Left renal pelvis (tissue), 4 donors: Measurements from ENCODE around the gene ALDH4A1. TPM values are rescaled to one million over a fixed set of nuclear protein-coding genes. Genes with fewer than 3 reads are reported as not detected.

Source experiments
- DNase-seq, 4 donors: peaks; one replicate each; pipeline ENCODE4 v3.0.0-alpha.2; 2013; ENCODE audit warnings: low read depth in 4 of 4, low spot score in 3 of 4
- polyA plus RNA-seq, 4 donors: library from polyadenylated mRNA; unstranded; fragments of 120-200 nt; gene quantifications; one replicate each; pipeline ENCODE4 v1.2.1, GENCODE V29; 2013; ENCODE audit not compliant: insufficient read length in 4 of 4

ALDH4A1 gene, protein sequence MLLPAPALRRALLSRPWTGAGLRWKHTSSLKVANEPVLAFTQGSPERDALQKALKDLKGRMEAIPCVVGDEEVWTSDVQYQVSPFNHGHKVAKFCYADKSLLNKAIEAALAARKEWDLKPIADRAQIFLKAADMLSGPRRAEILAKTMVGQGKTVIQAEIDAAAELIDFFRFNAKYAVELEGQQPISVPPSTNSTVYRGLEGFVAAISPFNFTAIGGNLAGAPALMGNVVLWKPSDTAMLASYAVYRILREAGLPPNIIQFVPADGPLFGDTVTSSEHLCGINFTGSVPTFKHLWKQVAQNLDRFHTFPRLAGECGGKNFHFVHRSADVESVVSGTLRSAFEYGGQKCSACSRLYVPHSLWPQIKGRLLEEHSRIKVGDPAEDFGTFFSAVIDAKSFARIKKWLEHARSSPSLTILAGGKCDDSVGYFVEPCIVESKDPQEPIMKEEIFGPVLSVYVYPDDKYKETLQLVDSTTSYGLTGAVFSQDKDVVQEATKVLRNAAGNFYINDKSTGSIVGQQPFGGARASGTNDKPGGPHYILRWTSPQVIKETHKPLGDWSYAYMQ
- polyA plus RNA-seq, result 10 to 100 TPM; 13.2 to 90.9 (median 57.5) TPM

DNA sequence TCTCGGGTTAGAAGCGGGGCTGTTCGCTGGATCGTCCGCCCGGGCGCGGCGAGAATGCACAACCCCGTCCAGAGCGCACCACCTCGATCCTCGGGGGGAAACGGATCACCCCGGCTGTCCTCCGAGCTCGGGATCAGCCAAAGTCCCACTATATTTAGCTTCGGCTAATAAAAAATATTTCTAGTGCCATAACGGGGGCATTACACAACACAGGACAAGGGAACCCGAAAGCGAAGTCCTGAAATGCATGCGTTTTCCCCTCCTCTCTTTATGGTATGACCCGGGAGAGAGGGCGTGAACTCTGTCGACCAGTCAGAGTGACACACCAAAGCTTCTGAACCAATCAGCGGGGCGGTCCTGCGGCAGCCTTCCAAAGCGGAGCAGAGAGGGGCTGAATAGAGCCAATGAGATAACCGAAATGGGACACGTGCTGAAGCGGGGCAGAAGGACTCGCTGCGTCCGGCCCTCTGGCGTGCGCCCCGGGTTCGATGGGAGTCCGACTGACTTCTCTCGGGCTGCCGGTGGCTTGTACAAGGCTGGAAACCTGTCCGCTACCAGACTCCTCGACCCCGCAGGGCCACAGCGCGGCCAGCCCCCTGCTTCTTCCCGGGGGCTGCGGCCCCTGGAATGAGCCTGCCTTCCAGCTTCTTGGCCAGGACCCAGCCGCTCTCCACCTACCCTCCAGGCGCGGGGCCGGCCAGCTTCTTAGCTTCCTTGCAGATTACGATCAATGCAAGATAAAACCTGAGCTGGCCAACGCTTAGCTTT is at the start of gene ALDH4A1:
Gene ALDH4A1, minus strand, starts transcription at position 33 of the 768 bp plus-strand sequence. Its CDS starts 32 bp downstream, at position 1.
- DNase-seq, result peak; percentile 92 to 97 (median 92)

DNA sequence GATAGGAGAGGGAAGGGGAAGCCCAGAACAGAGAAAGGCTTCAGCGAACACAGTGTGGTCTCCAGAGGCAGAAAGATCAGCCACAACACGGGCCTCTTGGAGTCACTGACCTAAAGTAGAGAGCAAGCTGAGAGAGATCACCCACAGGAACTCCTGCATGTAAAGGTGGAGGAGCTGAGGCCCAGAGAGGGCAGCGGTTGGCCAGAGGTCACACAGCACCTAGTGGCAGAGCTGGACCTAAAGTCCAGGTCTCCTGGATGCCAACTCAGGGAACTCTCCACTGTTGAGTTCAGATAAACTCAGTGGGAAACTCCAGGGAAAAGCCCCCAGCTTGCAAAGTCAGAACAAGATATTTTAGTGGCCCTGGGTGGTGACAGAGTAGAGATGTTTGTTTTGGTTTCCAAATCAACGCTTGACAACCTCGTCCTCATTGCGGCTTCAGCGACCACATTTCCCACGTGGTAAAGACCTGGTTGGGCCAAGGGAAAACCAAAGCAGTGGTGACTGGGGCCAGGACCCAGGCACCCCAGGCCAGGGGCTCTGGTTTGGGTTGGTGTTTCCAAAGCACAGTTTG is 49.5 kb upstream of the ALDH4A1 start:
- no peak for DNase-seq

DNA sequence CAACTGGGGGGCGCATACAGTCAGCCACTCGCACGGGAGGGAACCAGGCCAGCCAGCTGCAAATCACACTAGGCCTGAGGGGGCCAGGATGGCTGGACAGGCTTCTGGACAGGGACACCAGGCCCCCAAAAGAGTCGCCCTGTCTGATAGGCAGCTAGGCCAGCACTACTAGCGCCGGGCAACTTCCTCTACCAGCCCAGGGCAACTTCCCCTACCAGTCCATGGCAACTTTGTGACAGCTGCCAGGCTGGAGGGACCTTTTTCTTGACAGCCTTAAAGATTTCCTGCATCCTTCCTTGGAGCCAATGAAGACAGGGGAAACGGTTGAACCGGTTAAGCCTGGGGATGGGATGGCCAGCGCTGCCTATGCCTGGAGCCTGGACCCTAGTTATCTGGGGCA is 49.1 kb upstream of the ALDH4A1 start:
- DNase-seq, result no peak

DNA sequence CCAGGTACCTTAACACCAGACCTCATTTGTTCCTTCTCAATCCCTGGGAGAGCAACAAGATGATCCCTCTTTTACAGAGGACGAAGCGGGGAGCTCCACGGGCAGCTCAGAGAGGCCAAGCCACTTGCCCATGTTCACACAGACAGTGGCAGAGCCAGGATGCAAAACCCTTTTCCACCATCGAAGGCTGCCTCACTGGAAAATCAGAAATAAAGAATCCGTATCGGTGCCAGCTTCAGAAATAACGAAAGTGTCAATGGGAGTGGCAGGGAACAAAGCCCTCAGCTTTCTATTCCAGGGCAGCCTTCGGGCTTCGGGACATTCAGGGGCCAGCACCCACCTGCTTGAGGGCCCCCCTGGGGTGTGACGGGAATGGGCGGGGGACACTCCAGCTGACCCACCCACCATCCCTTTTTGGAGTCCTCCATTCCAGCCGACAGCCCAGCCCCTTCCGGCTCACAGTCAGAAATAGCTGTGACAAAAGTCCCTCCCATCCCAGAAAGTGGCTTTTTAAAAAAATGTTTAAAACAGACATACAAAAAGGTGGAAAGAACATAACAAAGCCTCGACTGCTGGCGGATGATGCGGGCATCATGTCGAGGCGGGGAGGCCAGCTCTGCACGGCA is 48.2 kb upstream of the ALDH4A1 start:
- DNase-seq, result no peak

GRCh38 chr1:18949686-18950400 is 47.5 kb upstream of the ALDH4A1 start:
- peak in 1 of 4 donors; percentile 60 for DNase-seq

- DNase-seq, result no peak
Observed at GRCh38 chr1:18948913-18949685, 46.7 kb upstream of the ALDH4A1 start.

DNA sequence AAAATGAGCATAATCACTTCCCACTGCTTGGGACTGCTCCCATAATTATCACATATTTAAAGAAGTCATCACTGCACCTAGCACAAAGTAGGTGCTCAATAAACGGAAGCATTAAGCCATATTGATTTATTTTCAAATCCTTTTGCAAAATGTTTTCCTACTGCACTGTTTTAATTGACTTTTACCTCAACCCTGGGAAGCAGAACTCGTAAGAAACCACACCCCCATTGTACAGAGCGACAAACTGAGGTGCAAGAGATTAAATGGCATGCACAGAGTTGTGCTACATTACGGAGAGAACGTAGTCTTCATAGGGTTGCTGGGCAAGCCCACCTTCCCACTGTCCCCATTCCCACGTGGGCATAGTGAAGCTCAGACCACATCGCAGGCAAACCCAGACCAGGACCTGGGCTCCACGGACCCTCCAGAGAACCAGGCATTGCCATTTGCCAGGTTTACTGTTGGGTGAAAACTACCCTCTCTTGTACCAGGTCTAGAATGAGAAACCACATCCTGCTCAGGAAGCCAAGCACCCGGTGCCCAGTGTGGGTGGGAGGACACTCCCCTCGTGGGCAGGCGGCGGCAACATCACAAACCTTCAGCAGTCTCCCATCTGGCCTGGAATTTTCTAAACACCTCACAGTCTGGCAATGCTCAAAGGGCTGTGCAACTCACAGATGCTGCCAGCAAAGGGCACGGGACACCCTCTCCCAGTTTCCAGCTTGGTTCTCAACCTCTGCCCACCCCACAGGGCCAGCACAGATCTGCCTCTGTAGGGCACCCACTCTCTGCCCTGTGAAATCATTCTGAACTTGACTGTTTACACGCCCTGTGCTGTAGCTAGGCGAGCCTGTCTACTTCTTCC is 45.9 kb upstream of the ALDH4A1 start:
- DNase-seq, result no peak

GRCh38 chr1:18947570-18947969 is 45.2 kb upstream of the ALDH4A1 start:
- DNase-seq, result no peak

GRCh38 chr1:18946550-18947381 is 44.4 kb upstream of the ALDH4A1 start:
- DNase-seq, result no peak

GRCh38 chr1:18945401-18945849 is 43.1 kb upstream of the ALDH4A1 start:
- DNase-seq, result peak; percentile 82 to 85 (median 84)

DNA sequence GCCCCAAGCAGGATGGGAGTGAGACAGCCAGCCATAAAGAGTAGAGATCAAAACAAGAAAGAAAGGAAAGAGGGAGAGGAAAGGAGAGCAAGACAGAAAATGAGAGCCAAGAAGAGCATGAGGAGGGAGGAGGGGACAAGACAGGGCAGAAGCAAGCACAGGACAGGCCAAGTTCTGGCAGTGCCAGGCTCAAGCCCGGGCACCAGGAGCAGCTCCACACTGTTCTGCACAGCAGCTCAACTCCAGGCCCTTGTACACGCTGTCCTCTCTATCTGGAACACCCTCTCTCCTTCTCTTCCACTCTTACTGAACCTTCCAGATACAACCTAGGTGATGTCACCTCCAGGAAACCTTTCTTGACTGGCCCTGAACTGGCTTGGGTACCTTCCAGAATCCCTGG is 42.5 kb upstream of the ALDH4A1 start:
- DNase-seq, result no peak

DNA sequence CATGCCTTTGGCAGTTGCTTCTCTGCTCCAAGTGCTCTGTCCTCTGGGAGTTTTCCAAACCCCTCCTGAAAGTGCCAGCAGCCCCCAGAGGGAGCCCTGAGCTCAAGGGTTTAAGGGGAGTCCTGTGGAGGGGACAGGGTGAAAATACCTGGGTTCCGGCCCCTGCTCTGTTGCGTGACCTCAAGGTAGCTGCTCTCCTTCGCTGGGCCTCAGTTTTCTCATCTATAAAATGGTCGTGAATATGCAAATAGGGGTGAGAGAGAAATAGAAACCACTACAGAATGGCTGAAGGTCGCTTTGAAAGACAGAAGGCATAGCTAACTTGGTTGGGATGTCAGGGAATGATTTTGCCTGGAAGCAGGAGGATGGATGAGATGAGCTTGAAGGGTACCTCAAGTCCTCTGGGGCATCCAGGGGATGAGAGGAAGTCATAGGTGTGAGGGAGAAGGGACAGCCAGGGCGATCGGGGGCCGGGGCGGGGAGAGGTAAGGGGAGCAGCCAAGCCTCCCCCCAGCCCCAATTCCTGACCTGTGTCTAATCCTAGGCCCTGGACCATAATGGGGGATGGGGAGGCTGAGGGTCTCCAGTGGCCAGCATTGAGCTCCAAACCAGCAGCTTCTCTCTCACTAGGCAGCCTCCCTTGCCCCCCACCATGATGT is 41.7 kb upstream of the ALDH4A1 start:
- DNase-seq, result no peak

DNA sequence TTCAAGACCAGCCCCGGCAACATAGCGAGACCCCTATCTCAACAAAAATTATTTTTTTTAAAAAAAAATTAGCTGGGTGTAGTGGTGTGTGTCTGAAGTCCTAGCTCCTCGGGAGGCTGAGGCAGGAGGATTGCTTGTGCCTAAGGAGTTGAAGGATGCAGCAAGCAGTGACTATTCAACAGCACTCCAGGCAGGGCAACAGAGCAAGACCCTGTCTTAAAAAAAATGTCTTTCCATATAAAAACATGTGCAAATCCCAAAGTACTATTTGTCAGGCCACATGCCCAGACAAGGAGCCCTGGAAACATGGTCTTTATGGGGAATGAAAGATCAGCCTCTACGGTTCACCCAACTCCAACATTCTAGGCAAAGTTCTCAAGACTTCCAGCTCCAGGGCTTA is 40.8 kb upstream of the ALDH4A1 start:
- DNase-seq, result no peak

DNA sequence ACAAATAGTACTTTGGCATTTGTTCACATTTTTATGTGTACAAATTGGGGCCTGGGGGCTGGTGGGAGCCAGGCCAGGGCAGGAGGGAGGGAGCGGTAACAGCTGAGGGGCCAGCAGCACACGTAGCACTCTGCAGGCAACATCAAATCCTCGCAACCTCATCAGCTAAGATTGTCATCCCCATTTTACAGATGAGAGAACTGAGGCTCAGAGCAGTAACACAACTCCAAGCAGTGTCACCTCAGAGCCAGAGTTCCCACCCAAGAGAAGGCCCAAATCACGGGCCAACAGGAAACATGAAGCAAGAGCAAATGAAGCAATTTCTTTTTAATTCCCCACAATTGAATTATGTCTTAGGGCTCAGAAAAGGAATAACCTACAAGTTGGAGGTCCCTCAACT is 40.0 kb upstream of the ALDH4A1 start:
- no peak for DNase-seq

- DNase-seq, result no peak
Observed at GRCh38 chr1:18941221-18942141, 39.1 kb upstream of the ALDH4A1 start.
